Measurements from ENCODE around the gene LINC00632.
"Not testable (repeated sequence)": the region's sequence is repeated elsewhere in the genome, so short reads cannot be mapped to it uniquely, and the experiment has no call there.

The LINC00632 gene

DNA sequence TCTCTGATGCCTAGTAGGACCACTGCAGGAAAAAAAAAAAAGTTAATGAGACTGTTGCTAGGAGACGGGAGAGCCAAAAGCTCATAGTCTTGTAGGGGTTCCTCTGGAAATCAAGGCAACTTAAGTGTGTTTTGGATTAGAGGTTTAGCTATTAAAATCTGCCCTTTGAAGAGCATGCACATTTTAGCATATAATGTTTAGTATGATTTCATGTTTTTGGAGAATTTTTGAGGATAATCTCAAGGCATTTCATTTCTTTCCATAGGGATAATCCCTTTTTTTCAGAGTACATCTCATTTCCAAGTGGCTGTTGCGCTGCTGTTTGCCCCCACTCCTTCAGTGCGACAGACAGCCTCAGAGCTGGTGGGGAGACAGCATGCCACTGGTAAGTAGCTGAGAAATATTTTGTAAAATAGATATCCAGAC, at the start of gene LINC00632:
LINC00632 (plus strand) TSS at position 339 of the 426 bp plus-strand sequence.
- in situ Hi-C loops (cut with MboI; ENCODE audit: low sequenced_read_pairs), result no loop called here

DNA sequence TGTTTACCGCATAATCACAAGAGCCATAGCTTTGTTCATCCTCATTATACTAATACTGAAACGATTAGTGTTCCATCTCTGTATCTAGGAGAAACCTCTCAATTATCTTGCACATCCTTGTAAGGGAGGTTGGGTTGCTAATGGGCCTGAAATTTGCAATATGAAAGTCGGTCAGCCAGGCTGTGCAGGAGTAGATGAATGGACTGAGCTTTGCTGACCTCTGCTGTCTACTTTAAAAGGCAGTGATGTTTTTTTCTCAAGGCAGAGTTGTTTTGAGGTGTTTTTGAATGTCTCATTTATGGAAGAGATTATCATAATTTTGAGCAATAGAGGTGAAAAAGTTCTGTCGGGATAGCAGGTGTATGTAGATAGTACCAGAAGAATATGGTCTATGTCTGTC, 47.9 kb upstream of the LINC00632 start:
- in situ Hi-C loops (cut with MboI; ENCODE audit: low sequenced_read_pairs), result no loop called here

DNA sequence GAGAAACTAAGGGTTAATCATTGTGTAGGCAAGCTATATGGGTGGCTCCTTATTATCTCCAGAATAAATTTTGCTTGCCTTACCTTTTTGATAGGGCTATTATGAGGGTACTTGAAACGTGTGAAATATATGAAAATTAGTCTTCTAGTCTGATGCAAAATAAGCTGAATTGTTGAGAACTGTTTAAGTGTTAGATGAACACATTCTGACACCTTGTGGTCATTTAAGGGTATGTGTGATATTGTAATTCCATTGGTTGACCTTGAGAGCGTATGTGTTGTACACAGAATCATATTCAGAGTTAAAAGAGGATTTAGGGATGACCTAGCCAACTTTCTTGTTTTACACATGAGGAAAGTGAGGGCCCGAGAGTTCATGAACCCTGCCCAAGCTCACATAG, 44.6 kb upstream of the LINC00632 start:
- in situ Hi-C loops (cut with MboI; ENCODE audit: low sequenced_read_pairs), result no loop called here

DNA sequence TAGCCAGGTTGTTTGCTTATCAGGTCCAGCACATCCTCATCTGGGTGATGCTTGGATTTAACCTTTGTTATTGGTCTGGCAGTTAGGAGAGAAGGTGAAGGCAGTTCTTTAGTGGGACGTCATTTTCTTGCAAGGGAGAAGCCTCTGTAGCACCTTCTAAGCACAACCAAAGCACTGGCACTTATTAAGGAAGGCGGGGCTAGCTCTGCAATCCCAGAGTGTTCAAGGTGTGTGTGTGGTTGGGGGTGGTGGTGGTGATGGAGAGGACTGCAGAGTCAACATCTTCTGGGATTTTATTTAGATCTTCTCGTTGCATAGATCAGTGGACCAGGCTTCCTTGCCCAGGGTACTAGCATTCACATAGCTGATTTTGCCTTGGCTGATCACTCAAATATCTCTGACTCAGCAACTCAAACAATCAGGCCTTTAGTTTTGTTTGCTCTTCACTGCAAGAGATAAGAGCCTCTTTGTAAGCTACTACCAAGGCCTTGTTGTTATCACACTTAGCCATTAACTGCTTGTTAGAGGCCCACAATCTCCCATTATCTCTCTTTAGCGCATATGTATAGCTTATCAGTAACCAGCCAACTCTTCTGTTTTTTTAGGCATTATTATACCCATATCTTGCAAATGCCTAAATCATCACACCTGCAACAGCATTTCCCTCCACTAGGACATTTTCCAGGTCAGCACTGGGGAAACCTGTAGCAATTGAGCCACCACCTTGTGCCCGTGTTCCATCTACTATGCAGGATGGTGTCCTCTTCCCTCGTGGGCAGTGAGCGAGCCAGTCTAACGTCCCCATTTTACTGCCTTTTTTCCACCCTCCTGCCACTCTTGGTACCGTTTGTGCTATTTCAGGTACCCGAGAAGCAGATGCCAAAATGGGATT, 36.5 kb upstream of the LINC00632 start:
- in situ Hi-C loops (cut with MboI; ENCODE audit: low sequenced_read_pairs), result no loop called here

DNA sequence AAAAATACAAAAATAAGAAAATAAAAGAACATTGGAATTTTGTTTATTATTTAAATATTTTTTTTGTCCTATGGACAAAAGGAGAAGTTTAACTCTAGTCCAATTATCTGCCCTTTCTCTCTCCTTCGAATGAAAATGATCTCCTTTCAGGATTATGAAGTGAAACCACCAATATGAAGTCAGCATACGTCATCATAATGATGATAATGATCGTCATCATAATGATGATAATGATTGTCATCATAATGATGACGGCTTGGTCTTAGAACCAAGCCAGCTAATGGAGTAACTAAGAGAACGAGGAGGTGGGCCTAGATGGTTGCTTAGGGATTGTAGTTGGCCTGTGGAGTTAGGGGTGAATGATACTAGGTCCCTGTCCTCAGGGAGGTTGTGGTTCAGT, 21.9 kb upstream of the LINC00632 start:
- in situ Hi-C loops (cut with MboI; ENCODE audit: low sequenced_read_pairs), result no loop called here

DNA sequence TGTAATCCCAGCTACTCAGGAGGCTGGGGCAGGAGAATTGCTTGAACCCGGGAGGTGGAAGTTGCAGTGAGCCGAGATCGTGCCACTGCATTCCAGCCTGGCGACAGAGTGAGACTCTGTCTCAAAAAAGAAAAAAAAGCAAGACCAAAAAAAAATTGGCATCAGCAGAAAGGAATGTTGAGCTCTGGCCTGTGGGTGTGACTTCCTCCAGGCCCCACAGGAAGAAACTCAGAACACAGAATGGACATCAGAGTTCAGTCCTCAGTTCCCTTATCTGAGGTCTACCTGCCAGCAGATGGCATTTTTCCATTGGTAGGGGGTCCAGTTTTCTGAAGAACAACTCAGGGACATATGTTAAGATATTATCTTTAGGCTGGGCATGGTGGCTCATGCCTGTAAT, 18.0 kb upstream of the LINC00632 start:
- in situ Hi-C loops (cut with MboI; ENCODE audit: low sequenced_read_pairs), result not testable (repeated sequence)

DNA sequence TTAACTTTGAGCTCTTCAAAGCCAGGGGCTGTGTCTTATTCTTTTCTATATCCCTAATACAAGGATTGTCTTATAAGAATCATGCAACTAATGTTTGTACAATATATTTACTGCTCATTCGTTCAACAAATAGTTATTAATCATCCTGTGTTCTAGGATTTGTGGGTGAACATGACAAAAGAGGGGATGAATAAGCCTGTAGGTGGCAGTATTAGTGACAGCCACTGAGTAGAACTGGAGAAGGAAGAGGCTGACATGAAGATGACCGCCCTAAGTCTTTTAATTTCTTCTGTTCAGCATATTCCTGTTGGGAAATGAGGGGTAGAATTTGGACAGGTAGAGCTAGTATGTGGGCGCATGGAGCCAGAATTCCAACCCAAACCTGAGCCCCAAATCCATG, 11.9 kb upstream of the LINC00632 start:
- in situ Hi-C loops (cut with MboI; ENCODE audit: low sequenced_read_pairs), result no loop called here

DNA sequence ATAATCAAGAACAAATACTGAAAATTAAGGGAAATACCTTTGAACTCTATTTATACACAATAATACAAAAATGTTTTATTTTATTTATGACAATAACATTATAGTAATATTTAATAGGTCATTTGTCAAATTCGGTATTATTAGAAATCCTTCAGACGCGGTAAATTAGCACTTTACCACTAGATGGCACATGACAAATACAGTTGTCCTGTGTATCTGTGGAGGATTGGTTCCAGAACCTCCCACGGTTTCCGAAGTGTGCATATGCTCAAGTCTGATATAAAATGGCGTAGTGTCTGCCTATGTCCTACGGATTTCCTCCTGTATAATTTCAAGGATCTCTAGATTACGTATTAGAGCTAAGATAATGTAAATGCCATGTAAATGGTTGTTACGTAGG, 8.1 kb upstream of the LINC00632 start:
- in situ Hi-C loops (cut with MboI; ENCODE audit: low sequenced_read_pairs), result no loop called here

DNA sequence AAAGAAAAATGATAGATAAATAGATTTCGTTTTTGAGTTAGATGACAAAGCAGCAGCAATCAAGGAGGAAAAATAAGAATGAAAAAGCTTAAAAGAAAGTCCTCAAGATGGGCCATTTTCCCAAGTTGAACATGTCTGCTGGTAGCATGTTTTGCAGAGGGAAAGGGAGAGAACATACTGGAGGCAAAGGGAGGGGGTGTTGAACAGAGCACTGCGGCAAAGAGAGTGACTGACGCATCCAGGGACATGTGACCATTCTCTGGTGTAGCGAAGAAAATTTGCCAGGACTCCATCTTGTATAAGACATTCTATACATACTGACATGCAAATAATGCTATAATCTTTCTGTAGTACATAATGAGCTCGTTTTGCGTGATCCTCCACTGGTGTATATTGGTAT, 1.2 kb downstream of the LINC00632 start:
- in situ Hi-C loops (cut with MboI; ENCODE audit: low sequenced_read_pairs), result no loop called here

DNA sequence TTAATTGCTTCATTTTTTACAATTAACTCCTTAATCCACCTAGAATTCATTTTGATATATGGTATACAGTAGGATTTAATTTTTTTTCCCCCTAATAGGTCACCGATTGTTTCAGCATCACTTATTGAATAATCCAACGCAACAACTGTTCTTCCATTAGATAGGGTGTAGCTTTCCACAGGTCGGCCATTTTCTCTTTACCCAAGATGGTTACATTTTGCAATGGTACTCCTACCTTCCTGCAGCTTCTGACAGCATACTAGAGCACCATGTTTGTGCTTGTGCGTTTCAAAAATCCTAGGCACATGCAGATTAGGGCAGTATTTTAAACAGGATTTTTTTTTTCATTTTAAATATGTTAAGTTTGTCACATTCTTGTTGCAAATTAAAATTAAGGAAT, 2.3 kb downstream of the LINC00632 start:
- in situ Hi-C loops (cut with MboI; ENCODE audit: low sequenced_read_pairs), result no loop called here

DNA sequence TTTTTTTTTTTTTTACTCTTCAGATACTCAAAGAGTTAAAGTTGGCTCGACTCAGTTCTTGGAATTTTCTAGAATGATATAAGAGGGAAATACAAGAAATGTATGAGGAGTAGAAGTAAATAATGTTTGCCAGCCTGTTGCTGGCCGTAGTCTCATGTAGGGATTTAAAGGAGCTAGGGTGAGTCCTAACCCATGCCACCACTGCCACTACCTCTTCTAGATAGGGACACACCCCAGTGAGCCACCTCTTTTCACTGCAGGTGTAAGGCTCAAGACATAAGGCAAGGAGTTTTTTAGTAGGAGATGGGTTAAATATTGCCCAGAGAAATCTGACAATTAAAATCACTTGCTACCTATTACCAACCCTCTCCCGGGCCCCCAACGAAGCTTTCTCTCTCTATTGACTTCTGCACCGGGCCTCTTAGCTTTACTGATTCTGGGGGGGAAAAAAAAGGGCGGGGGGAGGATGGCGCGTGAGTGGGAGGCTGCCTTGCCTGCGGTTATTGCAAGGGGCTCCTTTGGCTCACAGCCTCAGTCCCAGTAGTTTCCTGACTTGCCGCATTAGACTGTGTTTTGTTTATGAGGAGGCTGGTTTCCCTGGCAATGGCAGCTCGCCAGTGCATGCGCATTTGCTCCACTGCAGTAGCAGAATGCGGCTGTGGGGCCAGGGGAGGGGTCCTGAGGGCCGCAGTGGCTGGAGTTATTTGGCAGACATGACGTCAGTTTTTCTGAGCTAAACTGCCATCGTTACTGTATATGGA, 3.0 kb downstream of the LINC00632 start:
- in situ Hi-C loops (cut with MboI; ENCODE audit: low sequenced_read_pairs), result no loop called here

DNA sequence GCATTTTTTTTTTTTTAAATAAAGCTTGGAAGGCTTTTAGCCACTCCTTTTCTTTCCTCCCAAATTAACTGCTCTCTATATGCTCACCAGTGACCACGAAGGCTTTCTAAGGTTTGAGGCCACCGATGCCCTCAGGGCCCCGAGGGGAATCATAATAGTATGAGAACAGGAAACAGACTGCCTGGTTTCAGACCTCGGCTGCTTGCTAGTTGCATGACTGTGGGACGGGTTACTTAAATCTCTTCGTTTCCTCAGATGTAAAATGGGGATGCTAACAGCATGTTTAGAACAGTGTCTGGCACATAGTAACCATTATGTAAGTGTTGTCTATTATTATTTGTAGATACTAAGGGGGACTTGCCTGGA, 3.6 kb downstream of the LINC00632 start:
- in situ Hi-C loops (cut with MboI; ENCODE audit: low sequenced_read_pairs), result no loop called here

DNA sequence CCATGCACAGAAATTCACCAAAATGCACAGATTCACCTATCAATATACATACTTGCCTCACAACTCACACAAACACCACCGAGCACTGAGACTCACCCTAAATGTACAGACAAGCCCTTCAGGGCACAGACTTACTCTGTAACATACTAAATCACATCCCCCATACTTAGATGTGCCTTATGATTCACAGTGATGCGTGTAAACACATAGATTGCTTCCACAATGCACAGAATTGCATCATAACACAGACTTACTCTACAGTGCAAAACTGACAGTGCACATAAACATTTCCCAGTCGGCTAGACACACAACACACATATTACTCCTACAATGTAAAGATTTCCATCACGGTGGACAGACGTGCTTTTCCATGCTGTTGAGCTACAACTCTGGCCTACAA, 6.2 kb downstream of the LINC00632 start:
- in situ Hi-C loops (cut with MboI; ENCODE audit: low sequenced_read_pairs), result no loop called here

DNA sequence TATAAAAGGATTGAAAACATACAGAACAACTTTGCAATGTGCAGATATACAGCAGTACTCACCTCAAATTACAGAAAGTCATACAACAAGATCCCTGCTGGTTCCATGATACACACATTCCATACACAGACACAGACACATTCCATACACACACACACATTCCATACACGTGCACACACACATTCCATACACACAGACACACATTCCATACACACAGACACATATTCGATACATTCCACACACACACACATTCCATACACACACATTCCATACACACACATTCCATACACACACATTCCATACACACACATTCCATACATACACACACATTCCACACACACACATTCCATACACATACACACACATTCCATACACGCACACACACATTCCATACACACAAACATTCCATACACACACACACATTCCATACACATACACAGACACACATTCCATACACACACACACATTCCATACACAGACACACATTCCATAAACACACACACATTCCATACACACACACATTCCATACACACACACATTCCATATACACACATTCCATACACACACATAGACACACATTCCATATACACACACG, 13.7 kb downstream of the LINC00632 start:
- in situ Hi-C loops (cut with MboI; ENCODE audit: low sequenced_read_pairs), result no loop called here

DNA sequence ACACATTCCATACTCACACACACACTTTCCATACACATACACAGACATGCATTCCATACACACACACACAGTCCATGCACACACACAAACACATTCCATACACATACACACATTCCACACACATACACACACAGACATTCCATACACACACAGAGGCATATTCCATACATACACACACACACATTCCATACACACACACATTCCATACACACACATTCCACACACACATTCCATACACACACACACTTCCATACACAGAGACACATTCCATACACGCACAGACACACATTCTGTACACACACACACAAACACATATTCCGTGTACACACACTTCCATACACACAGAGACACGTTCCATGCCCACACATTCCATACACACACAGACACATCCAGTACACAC, 14.8 kb downstream of the LINC00632 start:
- in situ Hi-C loops (cut with MboI; ENCODE audit: low sequenced_read_pairs), result no loop called here

DNA sequence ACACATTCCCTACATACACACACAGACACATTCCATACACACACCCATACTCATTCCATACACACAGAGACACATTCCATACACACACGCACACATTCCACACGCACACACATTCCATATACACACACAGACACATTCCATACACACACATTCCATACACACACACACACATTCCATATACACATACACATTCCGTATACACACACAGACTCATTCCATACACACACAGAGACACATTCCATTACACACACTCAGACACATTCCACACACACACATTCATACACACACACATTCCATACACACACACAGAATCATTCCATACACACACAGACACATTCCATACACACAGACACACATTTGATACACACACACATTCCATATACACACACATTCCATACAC, 15.2 kb downstream of the LINC00632 start:
- in situ Hi-C loops (cut with MboI; ENCODE audit: low sequenced_read_pairs), result no loop called here

DNA sequence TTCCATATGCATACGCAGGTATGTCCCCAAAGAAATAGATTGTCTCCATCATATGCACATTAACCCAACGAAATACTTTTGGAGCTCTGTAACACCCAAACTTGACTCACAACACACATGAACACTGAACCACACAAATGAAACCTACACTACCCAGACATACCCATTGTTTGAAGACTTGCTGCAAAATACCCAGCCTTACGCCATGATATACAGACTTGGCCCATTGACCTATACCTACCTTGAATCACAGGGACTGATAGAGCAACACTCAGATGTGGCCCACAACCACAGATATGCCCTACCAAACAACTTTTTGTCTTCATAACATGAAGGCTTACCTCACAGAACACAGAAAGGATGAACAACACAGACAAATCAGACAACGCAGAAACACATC, 15.9 kb downstream of the LINC00632 start:
- in situ Hi-C loops (cut with MboI; ENCODE audit: low sequenced_read_pairs), result no loop called here

DNA sequence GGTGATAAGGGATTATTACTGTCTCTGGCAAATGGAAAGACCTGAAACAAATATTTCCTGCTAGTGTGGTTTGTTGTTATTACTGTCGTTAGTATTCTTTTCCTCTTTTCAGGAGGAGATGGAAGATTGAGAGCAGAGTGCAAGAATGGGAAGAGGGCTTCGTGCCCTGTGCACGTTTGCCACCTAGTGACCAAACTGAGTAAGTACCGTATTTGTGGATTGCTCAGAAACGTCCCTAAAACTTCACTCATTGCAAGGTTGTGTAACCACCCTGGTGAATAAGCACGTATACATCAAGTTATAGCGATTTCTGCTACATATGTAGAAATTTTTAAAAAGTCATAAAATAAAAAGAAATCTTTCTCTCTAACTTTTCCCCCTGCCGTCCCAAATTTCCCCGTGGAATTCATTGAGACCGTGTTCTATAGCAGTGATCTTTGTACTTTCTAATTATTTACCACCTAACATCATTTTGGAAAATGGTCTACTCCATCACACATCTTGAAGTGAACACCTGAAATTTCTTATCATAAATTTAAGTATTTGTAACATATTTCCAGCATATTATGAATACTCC, 24.3 kb downstream of the LINC00632 start:
- in situ Hi-C loops (cut with MboI; ENCODE audit: low sequenced_read_pairs), result no loop called here

DNA sequence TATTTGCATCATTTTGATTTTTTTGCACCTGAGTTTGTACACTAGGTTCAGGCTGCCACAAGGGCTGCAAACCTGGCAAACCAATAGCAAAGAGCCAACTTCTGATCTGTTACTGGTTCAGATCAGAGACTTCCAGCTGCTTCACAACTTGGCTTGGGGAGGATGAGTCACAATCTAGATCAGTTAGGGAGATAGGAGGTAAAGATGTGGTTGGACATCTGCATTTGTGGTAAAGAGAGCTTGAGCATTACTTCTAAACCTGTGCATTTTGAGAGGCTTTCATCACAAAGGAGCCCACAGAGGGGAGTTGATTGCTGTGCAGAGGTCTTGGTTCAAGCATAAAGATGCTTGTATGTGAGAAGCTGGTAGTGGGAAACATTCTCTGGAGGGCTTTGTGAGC, 34.5 kb downstream of the LINC00632 start:
- in situ Hi-C loops (cut with MboI; ENCODE audit: low sequenced_read_pairs), result no loop called here

DNA sequence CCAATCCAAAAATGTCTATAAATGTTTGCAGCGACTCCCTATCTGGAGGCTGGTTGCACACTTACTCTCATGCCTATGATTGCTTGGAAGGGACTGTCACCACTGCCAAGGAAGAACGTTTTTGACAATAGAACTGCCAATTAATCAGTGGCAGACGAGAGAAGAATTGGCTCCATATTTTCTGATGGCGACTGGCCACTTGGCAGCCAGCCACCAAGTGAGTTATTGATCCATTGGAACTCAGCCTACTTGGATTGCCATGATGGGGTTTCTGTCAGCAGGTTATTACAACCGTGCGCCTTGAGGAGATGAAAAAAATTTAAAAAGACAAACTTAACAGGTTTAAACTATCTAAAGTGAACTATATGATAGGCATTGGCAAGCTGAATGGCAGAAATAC, 47.4 kb downstream of the LINC00632 start:
- in situ Hi-C loops (cut with MboI; ENCODE audit: low sequenced_read_pairs), result no loop called here

DNA sequence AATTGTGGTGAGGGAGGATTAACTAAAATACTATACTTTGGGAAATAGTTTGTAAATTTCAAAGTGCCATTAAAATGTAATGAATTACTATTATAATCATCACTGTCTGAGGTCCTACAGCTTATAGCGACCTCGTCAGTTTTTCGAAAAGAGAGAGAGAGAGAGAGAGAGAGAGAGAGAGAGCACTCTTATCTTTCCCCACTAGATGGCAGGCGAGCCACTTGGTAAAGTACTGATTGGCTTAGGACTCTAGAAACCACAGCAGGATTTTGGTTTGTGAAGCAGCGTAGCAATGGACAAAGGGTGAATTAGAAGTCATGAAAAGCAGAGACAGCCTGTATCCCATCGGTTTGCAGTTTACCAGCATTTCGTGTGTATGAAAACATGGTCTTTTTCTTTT, 52.5 kb downstream of the LINC00632 start:
- in situ Hi-C loops (cut with MboI; ENCODE audit: low sequenced_read_pairs), result no loop called here

Data from HL-60/S4 treated with phorbol 12-myristate 13-acetate at 8.2 ng/mL for 4 days and 3 days (cell line).